ENCODE measurements around the gene FAT4.
A peak's percentile ranks its signal among the peaks of the same experiment; 100 is the strongest.

Gene FAT4

GRCh38 chr4:125313989-125314667, 627 bp upstream of the FAT4 start:
- Histone ChIP-seq H2AFZ (ENCODE audit: low read depth, low read length) (no peak overlapping the region; the same call in 1 of the 2 replicates), H3K9ac (ENCODE audit: low read depth, low read length) (no peak overlapping the region), H3K4me1 (ENCODE audit: insufficient read depth, low read length) (no peaks in the 10 kb centered on the region), H3K4me2 (ENCODE audit: insufficient read depth, low read length) (no peak overlapping the region), H3K9me3 (ENCODE audit: insufficient read depth, low read length, severe bottlenecking) (peaks cover 9% of the 10 kb centered on the region), H3K27ac (ENCODE audit: low read length) (no peak overlapping the region), H3K4me3 (ENCODE audit: low read depth in 1 of 2, low read length in 2 of 2) (no peak overlapping the region), H3K27me3 (ENCODE audit: insufficient read depth, low read length, poor library complexity) (no peaks in the 10 kb centered on the region), H4K20me1 (ENCODE audit: insufficient read depth, low read length) (no peaks in the 10 kb centered on the region), H3K36me3 (ENCODE audit: insufficient read depth, low read length) (no peaks in the 10 kb centered on the region), H3K79me2 (ENCODE audit: insufficient read depth, low read length) (no peaks in the 10 kb centered on the region)
- DNase-seq (no peak), ATAC-seq (ENCODE audit: insufficient read depth, low read depth) (0 out of 3 replicates have a peak, but pooled peaks have one; percentile 14)
- no peak for TF ChIP-seq EZH2 (IDR thresholded peaks at IDR 0.05; ENCODE audit: borderline replicate concordance, low read depth, low read length, severe bottlenecking)
- TF ChIP-seq CTCF (IDR thresholded peaks at IDR 0.05; ENCODE audit: borderline replicate concordance, extremely low read depth, low read length, poor library complexity, severe bottlenecking), result no peak

GRCh38 chr4:125315576-125316400, 1.0 kb downstream of the FAT4 start:
- no peak for ATAC-seq (ENCODE audit: insufficient read depth, low read depth)

GRCh38 chr4:125316401-125316790, 1.6 kb downstream of the FAT4 start:
- DNase-seq (no peak), ATAC-seq (ENCODE audit: insufficient read depth, low read depth) (no peak)
- no peaks in the 10 kb centered on the region for H3K79me2 ChIP-seq (ENCODE audit: insufficient read depth, low read length)
- no peak overlapping the region for H3K9ac ChIP-seq (ENCODE audit: low read depth, low read length)
- TF ChIP-seq EZH2 (IDR thresholded peaks at IDR 0.05; ENCODE audit: borderline replicate concordance, low read depth, low read length, severe bottlenecking), result no peak
- no peak for TF ChIP-seq CTCF (IDR thresholded peaks at IDR 0.05; ENCODE audit: borderline replicate concordance, extremely low read depth, low read length, poor library complexity, severe bottlenecking)
- no peaks in the 10 kb centered on the region for H3K27me3 ChIP-seq (ENCODE audit: insufficient read depth, low read length, poor library complexity)
- no peak overlapping the region for H3K27ac ChIP-seq (ENCODE audit: low read length)
- no peak overlapping the region for H2AFZ ChIP-seq (ENCODE audit: low read depth, low read length)
- H3K4me1 ChIP-seq (ENCODE audit: insufficient read depth, low read length), result no peaks in the 10 kb centered on the region
- no peak overlapping the region for H3K4me2 ChIP-seq (ENCODE audit: insufficient read depth, low read length)
- H4K20me1 ChIP-seq (ENCODE audit: insufficient read depth, low read length), result no peaks in the 10 kb centered on the region
- H3K4me3 ChIP-seq (ENCODE audit: low read depth in 1 of 2, low read length in 2 of 2), result no peak overlapping the region
- no peaks in the 10 kb centered on the region for H3K36me3 ChIP-seq (ENCODE audit: insufficient read depth, low read length)
- H3K9me3 ChIP-seq (ENCODE audit: insufficient read depth, low read length, severe bottlenecking), result peaks cover 9% of the 10 kb centered on the region

More at GRCh38 chr4:125315576-125316400, 1.0 kb downstream of the FAT4 start:
- H3K27ac ChIP-seq (ENCODE audit: low read length), result no peak overlapping the region
- no peaks in the 10 kb centered on the region for H3K79me2 ChIP-seq (ENCODE audit: insufficient read depth, low read length)
- no peak overlapping the region for H3K9ac ChIP-seq (ENCODE audit: low read depth, low read length)
- peaks cover 9% of the 10 kb centered on the region for H3K9me3 ChIP-seq (ENCODE audit: insufficient read depth, low read length, severe bottlenecking)
- no peaks in the 10 kb centered on the region for H3K36me3 ChIP-seq (ENCODE audit: insufficient read depth, low read length)
- no peak overlapping the region for H3K4me2 ChIP-seq (ENCODE audit: insufficient read depth, low read length)
- no peak for TF ChIP-seq CTCF (IDR thresholded peaks at IDR 0.05; ENCODE audit: borderline replicate concordance, extremely low read depth, low read length, poor library complexity, severe bottlenecking)
- no peak for TF ChIP-seq EZH2 (IDR thresholded peaks at IDR 0.05; ENCODE audit: borderline replicate concordance, low read depth, low read length, severe bottlenecking)
- H3K27me3 ChIP-seq (ENCODE audit: insufficient read depth, low read length, poor library complexity), result no peaks in the 10 kb centered on the region
- no peak overlapping the region for H2AFZ ChIP-seq (ENCODE audit: low read depth, low read length)
- no peaks in the 10 kb centered on the region for H3K4me1 ChIP-seq (ENCODE audit: insufficient read depth, low read length)
- H4K20me1 ChIP-seq (ENCODE audit: insufficient read depth, low read length), result no peaks in the 10 kb centered on the region
- no peak for DNase-seq
- no peak overlapping the region for H3K4me3 ChIP-seq (ENCODE audit: low read depth in 1 of 2, low read length in 2 of 2)

Measured in DND-41 (cell line).